ENCODE results near the gene RAPGEF2. TPM values are rescaled to one million over a fixed set of nuclear protein-coding genes. Genes with fewer than 3 reads are reported as not detected.

RAPGEF2 gene
- total RNA-seq, 1 experiment from 2014 or later, result 29.8 TPM

GRCh38 chr4:159142681-159143384 is 40.0 kb downstream of the RAPGEF2 start:
- no peaks in the 10 kb centered on the region for H3K27me3 ChIP-seq (ENCODE audit: insufficient read depth, low read depth)
- no peak for TF ChIP-seq EZH2 (IDR thresholded peaks at IDR 0.05; ENCODE audit: low read depth)
- TF ChIP-seq, protein P1, sequence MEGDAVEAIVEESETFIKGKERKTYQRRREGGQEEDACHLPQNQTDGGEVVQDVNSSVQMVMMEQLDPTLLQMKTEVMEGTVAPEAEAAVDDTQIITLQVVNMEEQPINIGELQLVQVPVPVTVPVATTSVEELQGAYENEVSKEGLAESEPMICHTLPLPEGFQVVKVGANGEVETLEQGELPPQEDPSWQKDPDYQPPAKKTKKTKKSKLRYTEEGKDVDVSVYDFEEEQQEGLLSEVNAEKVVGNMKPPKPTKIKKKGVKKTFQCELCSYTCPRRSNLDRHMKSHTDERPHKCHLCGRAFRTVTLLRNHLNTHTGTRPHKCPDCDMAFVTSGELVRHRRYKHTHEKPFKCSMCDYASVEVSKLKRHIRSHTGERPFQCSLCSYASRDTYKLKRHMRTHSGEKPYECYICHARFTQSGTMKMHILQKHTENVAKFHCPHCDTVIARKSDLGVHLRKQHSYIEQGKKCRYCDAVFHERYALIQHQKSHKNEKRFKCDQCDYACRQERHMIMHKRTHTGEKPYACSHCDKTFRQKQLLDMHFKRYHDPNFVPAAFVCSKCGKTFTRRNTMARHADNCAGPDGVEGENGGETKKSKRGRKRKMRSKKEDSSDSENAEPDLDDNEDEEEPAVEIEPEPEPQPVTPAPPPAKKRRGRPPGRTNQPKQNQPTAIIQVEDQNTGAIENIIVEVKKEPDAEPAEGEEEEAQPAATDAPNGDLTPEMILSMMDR (conservative IDR thresholded peaks at IDR 0.05), result no peak
- H3K36me3 ChIP-seq (ENCODE audit: low read depth), result no peaks in the 10 kb centered on the region
- no peak overlapping the region for H3K4me2 ChIP-seq
- DNase-seq, result no peak
- H3K4me3 ChIP-seq, result no peak overlapping the region
- H3K4me1 ChIP-seq (replicated peaks; ENCODE audit: insufficient read depth), result peaks cover 13% of the 10 kb centered on the region
- H3K9me2 ChIP-seq (ENCODE audit: insufficient read depth), result no peaks in the 10 kb centered on the region
- H3K27ac ChIP-seq, result no peak overlapping the region
- intact Hi-C loops (cut with micrococcal nuclease; ENCODE audit: unreplicated experiment), result no loop called here
- BruUV-seq (replicated peaks), result no TSS peak
- H3K79me2 ChIP-seq (ENCODE audit: low read depth), result peaks cover 50% of the 10 kb centered on the region
- ChIA-PET CTCF (no interaction called here), POLR2A (ENCODE audit: unreplicated experiment) (interaction anchor here (0.6 kb wide), 1 partner anchor 36 kb away, joined by 3 read pairs; no protein-coding TSS in a partner anchor)
- H2AFZ ChIP-seq, result no peak overlapping the region
- H3F3A ChIP-seq (ENCODE audit: insufficient read depth, low read depth), result no peaks in the 10 kb centered on the region
- no peaks in the 10 kb centered on the region for H3K9me3 ChIP-seq (ENCODE audit: insufficient read depth, low read depth)
- peaks cover 4% of the 10 kb centered on the region; the same call in 1 of the 2 replicates for H4K20me1 ChIP-seq (ENCODE audit: insufficient read depth)

GRCh38 chr4:159143687-159144086 is 40.8 kb downstream of the RAPGEF2 start:
- intact Hi-C loops (cut with micrococcal nuclease; ENCODE audit: unreplicated experiment), result no loop called here
- ChIA-PET CTCF (no interaction called here), POLR2A (ENCODE audit: unreplicated experiment) (interaction anchor here (0.6 kb wide), 1 partner anchor 37 kb away, joined by 3 read pairs; no protein-coding TSS in a partner anchor)
- H2AFZ ChIP-seq, result no peak overlapping the region
- TF ChIP-seq, protein P1 (conservative IDR thresholded peaks at IDR 0.05), result no peak
- no peak for TF ChIP-seq EZH2 (IDR thresholded peaks at IDR 0.05; ENCODE audit: low read depth)
- DNase-seq, result no peak
- H3K36me3 ChIP-seq (ENCODE audit: low read depth), result no peaks in the 10 kb centered on the region
- peaks cover 44% of the 10 kb centered on the region for H3K79me2 ChIP-seq (ENCODE audit: low read depth)
- H3K4me1 ChIP-seq (replicated peaks; ENCODE audit: insufficient read depth), result peaks cover 13% of the 10 kb centered on the region
- no peaks in the 10 kb centered on the region for H3K27me3 ChIP-seq (ENCODE audit: insufficient read depth, low read depth)
- no peaks in the 10 kb centered on the region for H3K9me3 ChIP-seq (ENCODE audit: insufficient read depth, low read depth)
- no peaks in the 10 kb centered on the region for H3K9me2 ChIP-seq (ENCODE audit: insufficient read depth)
- peaks cover 4% of the 10 kb centered on the region; the same call in 1 of the 2 replicates for H4K20me1 ChIP-seq (ENCODE audit: insufficient read depth)
- H3F3A ChIP-seq (ENCODE audit: insufficient read depth, low read depth), result no peaks in the 10 kb centered on the region
- no peak overlapping the region for H3K4me3 ChIP-seq
- H3K4me2 ChIP-seq, result no peak overlapping the region
- BruUV-seq (replicated peaks), result no TSS peak
- no peak overlapping the region for H3K27ac ChIP-seq

DNA sequence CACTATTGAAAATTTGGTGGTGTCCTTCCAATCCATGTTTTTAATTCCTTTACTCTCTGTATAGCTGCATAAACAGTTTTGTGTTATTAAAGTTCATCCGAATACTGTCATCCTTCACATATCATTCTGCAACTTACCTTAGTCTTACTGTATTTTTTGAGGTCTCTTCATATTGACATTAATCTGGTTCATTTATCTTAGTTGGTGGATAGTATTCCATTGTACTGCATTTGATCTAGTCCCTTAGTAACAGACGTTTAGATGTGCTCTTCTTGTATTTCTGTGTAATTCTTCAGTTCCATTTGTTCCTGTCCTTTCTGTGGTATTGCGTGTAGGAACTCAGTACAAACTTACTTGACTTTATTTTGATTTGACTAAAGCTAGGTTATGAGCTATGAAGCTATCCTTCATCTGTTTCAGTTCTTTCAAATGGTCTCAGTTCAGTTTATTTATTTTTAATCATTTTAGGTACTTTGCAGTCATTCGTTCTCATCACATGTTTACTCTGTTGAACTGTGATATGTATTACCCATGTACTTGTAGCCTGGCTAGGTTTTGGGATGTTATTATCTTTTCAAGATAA is 41.3 kb downstream of the RAPGEF2 start:
- Histone ChIP-seq H3K4me3 (no peak overlapping the region), H3K27ac (no peak overlapping the region), H3K79me2 (ENCODE audit: low read depth) (peaks cover 44% of the 10 kb centered on the region), H3K4me1 (replicated peaks; ENCODE audit: insufficient read depth) (peaks cover 13% of the 10 kb centered on the region), H3K9me2 (ENCODE audit: insufficient read depth) (no peaks in the 10 kb centered on the region), H3K27me3 (ENCODE audit: insufficient read depth, low read depth) (no peaks in the 10 kb centered on the region), H3K9me3 (ENCODE audit: insufficient read depth, low read depth) (no peaks in the 10 kb centered on the region), H3K4me2 (no peak overlapping the region), H3K36me3 (ENCODE audit: low read depth) (no peaks in the 10 kb centered on the region), H4K20me1 (ENCODE audit: insufficient read depth) (peaks cover 4% of the 10 kb centered on the region; the same call in 1 of the 2 replicates), H2AFZ (no peak overlapping the region), H3F3A (ENCODE audit: insufficient read depth, low read depth) (no peaks in the 10 kb centered on the region)
- intact Hi-C loops (cut with micrococcal nuclease; ENCODE audit: unreplicated experiment), result no loop called here
- BruUV-seq (replicated peaks), result no TSS peak
- ChIA-PET POLR2A (ENCODE audit: unreplicated experiment) (no interaction called here), CTCF (no interaction called here)
- TF ChIP-seq, protein P1 (conservative IDR thresholded peaks at IDR 0.05), result no peak
- TF ChIP-seq EZH2 (IDR thresholded peaks at IDR 0.05; ENCODE audit: low read depth), result no peak
- no peak for DNase-seq

All from PC-9 (cell line).